Smooth muscle cell of the coronary artery (primary cell): ENCODE data around the gene GPATCH3. TPM values are rescaled to one million over a fixed set of nuclear protein-coding genes. Genes with fewer than 3 reads are reported as not detected.

Experiments
- total RNA-seq: library from RNA; depleted of rRNA; stranded (reverse); fragments of >200 nt; gene quantifications from 2 replicates; pipeline ENCODE4 v1.2.3, GENCODE V29; 2014; ENCODE audit warnings: low replicate concordance

The GPATCH3 gene
- total RNA-seq: 8.3 and 10.9 TPM in 2 replicates

DNA sequence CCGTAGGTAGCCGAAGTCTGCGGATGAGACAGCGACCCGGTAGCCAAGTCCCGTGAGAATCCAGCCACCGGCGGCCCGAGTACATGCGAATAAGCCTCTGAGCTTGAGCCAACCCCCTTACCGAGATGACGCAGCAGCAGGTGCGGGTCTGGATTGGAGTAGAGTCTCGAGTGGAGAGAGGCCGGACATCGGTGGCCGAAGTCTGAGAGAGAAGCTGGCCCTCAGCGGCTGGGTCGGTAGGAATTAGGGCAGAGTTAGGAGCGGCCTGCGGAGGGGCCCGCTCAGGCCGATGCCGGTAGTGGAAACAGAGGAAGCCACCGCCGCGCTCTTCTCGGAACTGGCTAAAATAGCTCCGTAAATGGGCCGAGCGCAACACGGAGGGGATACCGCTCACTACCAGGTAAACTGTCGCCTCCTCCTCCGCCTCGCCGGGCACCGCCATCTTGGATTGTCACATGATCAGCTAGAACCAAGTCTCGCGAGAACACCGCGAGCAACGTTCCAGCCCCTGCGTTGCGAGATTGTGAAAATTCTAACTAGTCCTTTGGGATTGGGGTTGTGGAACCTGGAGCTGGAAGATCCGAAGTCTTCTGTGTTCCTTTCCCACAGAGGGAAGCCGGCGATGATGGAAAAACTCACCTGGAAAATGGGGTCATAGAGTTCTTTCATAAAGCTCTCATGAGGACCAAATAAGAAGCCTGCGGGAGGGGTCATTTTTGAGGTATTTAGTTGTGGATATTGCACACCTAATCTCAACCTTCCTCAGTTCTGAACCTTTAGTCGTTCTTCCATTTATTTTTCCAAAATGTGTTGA is at the start of gene GPATCH3:
Gene GPATCH3, minus strand, starts transcription at position 467 of the 814 bp plus-strand sequence. Its CDS starts 25 bp downstream, at position 442.

DNA sequence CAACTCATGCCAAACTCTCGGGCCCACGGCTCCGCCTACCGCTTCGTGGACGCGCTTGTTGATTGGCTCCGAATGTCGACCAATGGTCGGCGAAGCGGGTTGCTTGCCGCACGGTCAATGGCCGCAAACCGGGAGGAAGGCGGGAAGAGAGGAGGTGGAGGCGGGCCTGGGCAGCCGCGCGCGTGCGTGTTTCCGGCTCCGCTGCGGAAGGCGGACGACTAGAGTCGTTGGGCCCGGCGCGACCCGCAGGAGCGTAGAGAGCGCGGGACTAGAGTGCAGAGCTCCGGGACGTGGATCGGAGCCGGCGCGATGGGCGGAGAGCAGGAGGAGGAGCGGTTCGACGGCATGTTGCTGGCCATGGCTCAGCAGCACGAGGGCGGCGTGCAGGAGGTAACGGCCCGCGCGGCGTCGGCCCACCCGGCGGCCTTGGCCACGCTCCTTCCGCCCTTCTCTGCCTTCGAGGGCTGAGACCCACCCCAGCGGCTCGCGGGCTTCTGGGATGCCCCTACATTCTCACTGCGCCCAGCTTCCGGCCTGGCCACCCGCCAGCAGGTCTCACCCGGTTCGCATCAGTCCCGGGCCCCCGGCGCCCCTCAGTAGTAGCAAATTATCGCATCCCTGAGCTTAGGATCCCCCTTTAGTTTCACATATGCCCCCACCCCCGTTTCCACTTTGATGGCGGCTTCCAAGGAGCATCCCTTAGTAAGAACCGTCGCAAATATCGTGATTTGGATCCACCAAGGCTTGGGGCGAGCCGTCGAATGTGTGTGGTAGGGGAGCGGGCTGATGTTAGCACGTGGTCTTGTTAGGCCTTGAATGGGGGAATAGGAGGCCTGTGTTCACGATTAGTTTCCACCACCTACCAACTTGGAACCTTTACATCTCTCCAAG is 21.5 kb upstream of the GPATCH3 start, which contains the start of gene NUDC:
Gene NUDC, plus strand, starts transcription at position 204 of the 891 bp plus-strand sequence. Its CDS starts 106 bp downstream, at position 310.

GRCh38 chr1:26913754-26914619 is 13.7 kb upstream of the GPATCH3 start, which contains the start of gene NR0B2:
Gene NR0B2, minus strand, starts transcription at chr1:26913975. Its CDS starts 35 bp downstream, at chr1:26913940.

GRCh38 chr1:26889551-26890466 is 10.5 kb downstream of the GPATCH3 start, which contains the start of gene GPN2:
Gene GPN2, minus strand, starts transcription at chr1:26890283. Its CDS starts 187 bp downstream, at chr1:26890096.

GRCh38 chr1:26862781-26863684 is 37.2 kb downstream of the GPATCH3 start, which contains the start of gene SFN:
Gene SFN, plus strand, starts transcription at chr1:26863149. Its CDS starts 64 bp downstream, at chr1:26863213.

Other genes starting within 250 kb of the GPATCH3 start
- 6.3 and 8.3 TPM in 2 replicates for gene ARID1A, start 204.5 kb downstream of the GPATCH3 start, total RNA-seq
- gene PIGV, start 112.5 kb downstream of the GPATCH3 start, total RNA-seq: 6.0 and 11.4 TPM in 2 replicates
- 4.1 and 6.4 TPM in 2 replicates for gene ZDHHC18, start 73.8 kb downstream of the GPATCH3 start, total RNA-seq
- 0.23 and 2.3 TPM in 2 replicates for gene SFN, start 37.3 kb downstream of the GPATCH3 start, total RNA-seq
- 10.7 and 13.1 TPM in 2 replicates for gene GPN2, start 10.2 kb downstream of the GPATCH3 start, total RNA-seq
- gene NR0B2, start 13.5 kb upstream of the GPATCH3 start, total RNA-seq: not detected in 2 replicates
- gene NUDC, start 21.3 kb upstream of the GPATCH3 start, total RNA-seq: 31.3 and 49.4 TPM in 2 replicates
- not detected in 2 replicates for gene KDF1, start 60.0 kb upstream of the GPATCH3 start, total RNA-seq
- gene TRNP1, start 93.2 kb upstream of the GPATCH3 start, total RNA-seq: 5.3 and 11.7 TPM in 2 replicates
- 3.7 and 3.9 TPM in 2 replicates for gene TENT5B, start 112.4 kb upstream of the GPATCH3 start, total RNA-seq